Endothelial cell of umbilical vein (primary cell): Measurements from ENCODE around the gene SMCO4. TPM values are rescaled to one million over a fixed set of nuclear protein-coding genes. Genes with fewer than 3 reads are reported as not detected.

Experiments used
- BruUV-seq: library from RNA; stranded (reverse); fragments of 400-500 nt; replicated peaks from 2 replicates; lab custom pipeline; 2021; lab: Mats Ljungman, UMichigan
- CTCF ChIA-PET: fragments of 300-600, 350-600 bp; sonication (Branson Sonifier 250); formaldehyde crosslinking; loops from one replicate; lab custom pipeline; 2021; ENCODE audit warnings: antibody characterized with exemption, inconsistent platforms; lab: Charles Lee
- POLR2A ChIA-PET: fragments of 300-600, 350-600 bp; sonication (Branson Sonifier 250); formaldehyde crosslinking; loops from one replicate; lab custom pipeline; 2021; ENCODE audit warnings: antibody characterized with exemption, inconsistent platforms; lab: Charles Lee
- DNase-seq: peaks from one replicate; pipeline ENCODE4 v3.0.0-alpha.2; 2011; ENCODE audit warnings: low read depth, low spot score
- FAIRE-seq: peaks from 2 replicates; lab custom pipeline; 2011; peaks lifted over from hg19 to GRCh38; lab: Jason Lieb, UNC
- H2AFZ ChIP-seq: 2 replicates; pipeline ENCODE4 v1.6.0; 2012; ENCODE audit warnings: low read depth, low read length, control low read depth, inconsistent platforms
- H3K27ac ChIP-seq: 2 replicates; pipeline ENCODE4 v1.5.1; 2011; ENCODE audit warnings: low read depth, mild to moderate bottlenecking, control low read depth, low read length, moderate library complexity; ENCODE audit not compliant: insufficient read depth
- H3K27me3 ChIP-seq, 2 experiments: 2 replicates each; pipeline versions ENCODE4 v1.6.0 to v1.6.1; 2011; ENCODE audit warnings: low read length in 2 of 2, mixed read lengths in 1 of 2; ENCODE audit not compliant: control insufficient read depth in 2 of 2, insufficient read depth in 2 of 2
- H3K36me3 ChIP-seq, 2 experiments: 2 replicates in 1 of 2; 3 replicates in 1 of 2; pipeline ENCODE4 v1.5.1; 2011; ENCODE audit warnings: low read length in 2 of 2, mild to moderate bottlenecking in 1 of 2, moderate library complexity in 1 of 2; ENCODE audit not compliant: control insufficient read depth in 2 of 2, insufficient read depth in 2 of 2; ENCODE audit errors: extremely low read depth in 1 of 2
- H3K4me1 ChIP-seq: 3 replicates; pipeline ENCODE4 v1.5.1; 2011; ENCODE audit warnings: mild to moderate bottlenecking, low read length; ENCODE audit not compliant: control insufficient read depth, insufficient read depth; ENCODE audit errors: extremely low read depth
- H3K4me2 ChIP-seq: 2 replicates; pipeline ENCODE4 v1.6.1; 2011; ENCODE audit warnings: low read length, control low read depth, mixed read lengths; ENCODE audit not compliant: insufficient read depth
- H3K4me3 ChIP-seq, 3 experiments: fragments of 200-600 bp in 1 of 3; sonication (generic), shearing (Covaris generic) in 1 of 3; replicated peaks in 1 of 3; 2 replicates each; pipeline ENCODE4 v1.5.1; 2011 to 2016; ENCODE audit warnings: control low read depth in 3 of 3, low read length in 3 of 3, mild to moderate bottlenecking in 2 of 3, inconsistent platforms in 1 of 3, low read depth in 1 of 3, moderate library complexity in 1 of 3; ENCODE audit not compliant: insufficient read depth in 1 of 3
- H3K79me2 ChIP-seq: 2 replicates; pipeline ENCODE4 v1.6.0; 2012; ENCODE audit warnings: low read length, inconsistent platforms; ENCODE audit not compliant: control insufficient read depth, insufficient read depth
- H3K9ac ChIP-seq: replicated peaks from 2 replicates; pipeline ENCODE3; 2011; ENCODE audit warnings: low read length, control low read depth; ENCODE audit not compliant: insufficient read depth; ENCODE audit errors: extremely low read depth
- H3K9me1 ChIP-seq: replicated peaks from 3 replicates; pipeline ENCODE4 v1.6.0; 2011; ENCODE audit warnings: mild to moderate bottlenecking, low read length; ENCODE audit not compliant: control insufficient read depth, insufficient read depth; ENCODE audit errors: extremely low read depth
- H3K9me3 ChIP-seq: replicated peaks from 2 replicates; pipeline ENCODE4 v1.5.1; 2012; ENCODE audit warnings: low read length, inconsistent platforms; ENCODE audit not compliant: control insufficient read depth, insufficient read depth
- H4K20me1 ChIP-seq: replicated peaks from 2 replicates; pipeline ENCODE3; 2011; ENCODE audit warnings: mild to moderate bottlenecking, low read length; ENCODE audit not compliant: control insufficient read depth, insufficient read depth; ENCODE audit errors: extremely low read depth
- CTCF ChIP-seq, 2 donors: IDR thresholded peaks; 1 replicate in 1 of 2; 2 replicates in 1 of 2; pipeline ENCODE4 v1.5.1; 2011; ENCODE audit warnings: low read length in 2 of 2, mild to moderate bottlenecking in 2 of 2, moderate library complexity in 2 of 2, control low read depth in 1 of 2, inconsistent platforms in 1 of 2, low read depth in 1 of 2; ENCODE audit not compliant: insufficient read depth in 1 of 2; ENCODE audit errors: extremely low read depth in 1 of 2
- EZH2 ChIP-seq: IDR thresholded peaks from 2 replicates; pipeline ENCODE4 v1.6.1; 2012; ENCODE audit warnings: borderline replicate concordance, low read depth, mild to moderate bottlenecking, moderate library complexity, low read length, inconsistent platforms; ENCODE audit not compliant: severe bottlenecking
- FOS ChIP-seq: IDR thresholded peaks from 2 replicates; pipeline ENCODE4 v1.6.1; 2011; ENCODE audit warnings: mild to moderate bottlenecking, low read length, moderate library complexity, borderline replicate concordance; ENCODE audit not compliant: insufficient read depth
- GATA2 ChIP-seq: IDR thresholded peaks from 2 replicates; pipeline ENCODE4 v1.7.0; 2011; ENCODE audit warnings: low read depth, mild to moderate bottlenecking, moderate library complexity, mixed read lengths, low read length; ENCODE audit not compliant: insufficient read length, insufficient read depth
- JUN ChIP-seq: IDR thresholded peaks from 2 replicates; pipeline ENCODE4 v1.6.1; 2011; ENCODE audit warnings: borderline replicate concordance, low read depth; ENCODE audit not compliant: insufficient read length, insufficient read depth
- MAX ChIP-seq: IDR thresholded peaks from 2 replicates; pipeline ENCODE4 v1.6.1; 2011; ENCODE audit not compliant: insufficient read depth, insufficient read length
- MYC ChIP-seq: IDR thresholded peaks from one replicate; pipeline ENCODE4 v1.6.1; 2011; ENCODE audit warnings: mild to moderate bottlenecking, low read depth, low read length
- POLR2A ChIP-seq: IDR thresholded peaks from 2 replicates; pipeline ENCODE4 v1.6.1; 2012; ENCODE audit warnings: low read depth, mild to moderate bottlenecking, control low read depth, low read length
- POLR2AphosphoS5 ChIP-seq: IDR thresholded peaks from 2 replicates; pipeline ENCODE4 v1.6.1; 2012; ENCODE audit warnings: low read depth, mild to moderate bottlenecking, control low read depth, low read length, moderate library complexity; ENCODE audit not compliant: insufficient read depth
- dilution Hi-C: fragments of 300-500 bp; cut with MboI; formaldehyde crosslinking; loops from one replicate; pipeline ENCODE4 v1.15.0; 2019; ENCODE audit warnings: low sequenced_read_pairs; ENCODE audit not compliant: extremely low pct_ligation_motif_present
- intact Hi-C: fragments of 100-400 bp; cut with micrococcal nuclease; formaldehyde crosslinking; loops from one replicate; pipeline ENCODE4 v1.10.0; 2022
- polyA plus RNA-seq, 4 experiments: library from polyadenylated mRNA; depleted of rRNA in 3 of 4; stranded (reverse) in 3 of 4; unstranded in 1 of 4; fragments of >200 nt; gene quantifications; 2 replicates each; pipeline versions ENCODE4 v1.2.1 to v1.2.3, GENCODE V29; 2011 to 2012; ENCODE audit warnings: missing spikeins in 1 of 4
- total RNA-seq: library from RNA; stranded (reverse); gene quantifications from 2 replicates; pipeline ENCODE4 v1.2.3, GENCODE V29; 2021

SMCO4 gene
- total and polyA plus RNA-seq, 2 donors (not counting 3 experiments of a cell fraction or from before 2014, with no cell fraction given), result 14.0 to 21.3 TPM

- intact Hi-C loops, result no loop called here
Measured at GRCh38 chr11:93480756-93481155, 62.4 kb downstream of the SMCO4 start.

More at GRCh38 chr11:93480756-93481155, 62.4 kb downstream of the SMCO4 start:
- Histone ChIP-seq H3K27ac (no peak overlapping the region), H4K20me1 (no peaks in the 10 kb centered on the region), H3K79me2 (no peaks in the 10 kb centered on the region), H3K36me3 (no peaks in the 10 kb centered on the region), H2AFZ (no peak overlapping the region), H3K9ac (no peak overlapping the region), H3K4me3 (no peak overlapping the region), H3K4me1 (no peaks in the 10 kb centered on the region), H3K4me2 (no peak overlapping the region), H3K9me1 (no peaks in the 10 kb centered on the region), H3K27me3 (no peaks in the 10 kb centered on the region), H3K9me3 (no peaks in the 10 kb centered on the region)
- ChIA-PET CTCF (no interaction called here), POLR2A (no interaction called here)
- FAIRE-seq (no peak), DNase-seq (no peak)
- TF ChIP-seq EZH2, result no peak
- no peak for TF ChIP-seq MAX
- no peak for TF ChIP-seq CTCF (IDR thresholded peaks at IDR 0.05; ENCODE audit: extremely low read depth in 1 of 2, insufficient read depth in 1 of 2, low read depth in 1 of 2, low read length in 2 of 2)
- no peak for TF ChIP-seq JUN
- TF ChIP-seq POLR2AphosphoS5, result no peak
- no peak for TF ChIP-seq POLR2A
- TF ChIP-seq FOS, result no peak
- no peak for TF ChIP-seq MYC
- no peak for TF ChIP-seq GATA2
- BruUV-seq, result no TSS peak
- dilution Hi-C loops, result no loop called here
